AG04450 (cell line): Measurements from ENCODE around the gene C11orf71. TPM values are rescaled to one million over a fixed set of nuclear protein-coding genes. Genes with fewer than 3 reads are reported as not detected.

Experiments used
- CTCF ChIA-PET: fragments of 300-600, 350-600 bp; formaldehyde crosslinking; extraction: SDS; loops from one replicate; lab custom pipeline; 2022; ENCODE audit warnings: antibody characterized with exemption, inconsistent platforms; lab: Charles Lee
- POLR2A ChIA-PET: fragments of 350-600 bp; formaldehyde crosslinking; extraction: SDS; loops from one replicate; lab custom pipeline; 2021; ENCODE audit warnings: antibody characterized with exemption, inconsistent platforms; lab: Yijun Ruan, JAX
- DNase-seq: peaks from one replicate; pipeline ENCODE4 v3.0.0-alpha.2; 2011; ENCODE audit warnings: low read depth, low spot score
- H3K27ac ChIP-seq: one replicate; pipeline ENCODE4 v1.5.1; 2012; ENCODE audit warnings: low read depth, low read length, control low read depth
- H3K27me3 ChIP-seq: one replicate; pipeline ENCODE4 v1.6.0; 2012; ENCODE audit warnings: low read length; ENCODE audit not compliant: control insufficient read depth, insufficient read depth
- H3K4me3 ChIP-seq: 2 replicates; pipeline ENCODE4 v1.5.1; 2011; ENCODE audit warnings: mild to moderate bottlenecking, low read depth, low read length, control low read depth
- H3K9me3 ChIP-seq: 2 replicates; pipeline ENCODE4 v1.5.1; 2012; ENCODE audit warnings: low read length; ENCODE audit not compliant: control insufficient read depth, insufficient read depth
- polyA plus RNA-seq: library from polyadenylated mRNA; depleted of rRNA; stranded (reverse); fragments of >200 nt; gene quantifications from 2 replicates; pipeline ENCODE4 v1.2.3, GENCODE V29; 2011
- TF ChIP-seq, protein P1 (sequence below): IDR thresholded peaks from 2 replicates; pipeline ENCODE4 v1.5.1; 2011; ENCODE audit warnings: low read depth, low read length, control low read depth, inconsistent platforms

The C11orf71 gene
- polyA plus RNA-seq, 1 experiment: 4.5 TPM

DNA sequence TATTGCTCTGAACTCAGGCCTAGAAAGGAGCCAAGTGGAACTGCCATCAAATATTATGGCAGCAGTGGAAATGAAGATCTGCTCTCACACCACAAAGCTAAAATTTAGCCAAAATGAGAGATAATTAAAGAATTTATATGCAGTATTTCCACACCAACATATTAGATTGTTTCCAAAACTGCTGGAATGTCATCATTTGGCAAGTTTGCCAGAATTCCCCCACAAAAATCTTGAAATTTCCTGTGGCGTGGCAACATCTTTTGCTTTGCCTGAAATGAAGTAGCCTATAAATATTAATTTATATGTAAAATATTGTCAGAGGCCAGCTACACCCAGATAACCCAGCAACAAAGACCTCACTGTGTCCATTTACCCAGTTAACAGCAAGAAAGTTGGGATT lies 13.8 kb downstream of the C11orf71 start:
- TF ChIP-seq, protein P1, sequence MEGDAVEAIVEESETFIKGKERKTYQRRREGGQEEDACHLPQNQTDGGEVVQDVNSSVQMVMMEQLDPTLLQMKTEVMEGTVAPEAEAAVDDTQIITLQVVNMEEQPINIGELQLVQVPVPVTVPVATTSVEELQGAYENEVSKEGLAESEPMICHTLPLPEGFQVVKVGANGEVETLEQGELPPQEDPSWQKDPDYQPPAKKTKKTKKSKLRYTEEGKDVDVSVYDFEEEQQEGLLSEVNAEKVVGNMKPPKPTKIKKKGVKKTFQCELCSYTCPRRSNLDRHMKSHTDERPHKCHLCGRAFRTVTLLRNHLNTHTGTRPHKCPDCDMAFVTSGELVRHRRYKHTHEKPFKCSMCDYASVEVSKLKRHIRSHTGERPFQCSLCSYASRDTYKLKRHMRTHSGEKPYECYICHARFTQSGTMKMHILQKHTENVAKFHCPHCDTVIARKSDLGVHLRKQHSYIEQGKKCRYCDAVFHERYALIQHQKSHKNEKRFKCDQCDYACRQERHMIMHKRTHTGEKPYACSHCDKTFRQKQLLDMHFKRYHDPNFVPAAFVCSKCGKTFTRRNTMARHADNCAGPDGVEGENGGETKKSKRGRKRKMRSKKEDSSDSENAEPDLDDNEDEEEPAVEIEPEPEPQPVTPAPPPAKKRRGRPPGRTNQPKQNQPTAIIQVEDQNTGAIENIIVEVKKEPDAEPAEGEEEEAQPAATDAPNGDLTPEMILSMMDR: no peak
- ChIA-PET CTCF (interaction anchor here (1.4 kb wide), 1 partner anchor 39 kb away, joined by 3 read pairs; no protein-coding TSS in a partner anchor), POLR2A (no interaction called here)
- Histone ChIP-seq H3K27ac (no peak overlapping the region), H3K9me3 (no peaks in the 10 kb centered on the region), H3K4me3 (no peak overlapping the region), H3K27me3 (no peaks in the 10 kb centered on the region)
- DNase-seq: no peak

DNA sequence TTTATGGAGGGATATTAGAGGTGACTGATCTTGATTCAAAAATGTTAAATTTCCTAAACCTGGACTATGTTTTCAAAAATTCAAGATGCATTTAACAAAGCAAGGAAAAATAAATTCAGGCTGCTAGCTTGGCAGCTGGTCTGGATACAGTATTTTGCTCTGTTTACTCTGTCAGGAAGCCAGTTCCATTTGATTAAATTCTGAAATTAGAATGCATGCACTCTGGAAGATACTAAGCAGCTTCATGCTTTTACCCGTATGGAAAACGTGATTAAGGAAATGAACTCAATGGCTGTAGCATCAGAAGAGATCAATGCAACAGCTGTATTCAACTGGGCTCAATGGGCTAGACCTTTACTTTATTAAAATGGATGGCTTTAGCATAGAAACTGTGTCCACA lies 14.2 kb downstream of the C11orf71 start:
- ChIA-PET CTCF (interaction anchor here (0.7 to 1.4 kb wide), 2 partner anchors 12 to 38 kb away, joined by 3 read pairs; no protein-coding TSS in a partner anchor), POLR2A (no interaction called here)
- H3K27me3 ChIP-seq: no peaks in the 10 kb centered on the region
- no peak overlapping the region for H3K4me3 ChIP-seq
- no peak for DNase-seq
- no peaks in the 10 kb centered on the region for H3K9me3 ChIP-seq
- no peak overlapping the region for H3K27ac ChIP-seq
- TF ChIP-seq, protein P1: no peak

DNA sequence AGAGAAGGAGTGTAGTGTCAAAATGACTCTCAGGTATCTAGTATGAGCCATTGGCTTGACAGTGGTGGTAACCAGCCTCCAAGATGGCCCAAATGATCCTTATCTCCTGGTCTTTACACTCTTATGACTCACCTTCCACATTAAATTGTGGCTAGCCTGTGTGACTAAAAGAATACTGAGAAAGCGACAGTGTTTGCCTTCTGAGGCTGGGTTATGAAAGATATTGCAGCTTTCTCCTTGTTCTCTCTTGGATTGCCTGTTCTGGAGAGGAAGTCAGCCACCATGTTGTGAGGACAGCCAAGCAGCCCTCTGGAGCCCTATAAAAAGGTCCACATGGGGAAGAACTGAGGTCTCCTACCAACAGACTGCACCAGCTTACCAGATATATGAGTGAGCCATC lies 15.8 kb downstream of the C11orf71 start:
- Histone ChIP-seq H3K4me3 (no peak overlapping the region), H3K9me3 (no peaks in the 10 kb centered on the region), H3K27ac (no peak overlapping the region), H3K27me3 (no peaks in the 10 kb centered on the region)
- ChIA-PET POLR2A (no interaction called here), CTCF (interaction anchor here (1.1 kb wide), 1 partner anchor 11 kb away, joined by 3 read pairs; no protein-coding TSS in a partner anchor)
- DNase-seq: no peak
- TF ChIP-seq, protein P1: no peak

DNA sequence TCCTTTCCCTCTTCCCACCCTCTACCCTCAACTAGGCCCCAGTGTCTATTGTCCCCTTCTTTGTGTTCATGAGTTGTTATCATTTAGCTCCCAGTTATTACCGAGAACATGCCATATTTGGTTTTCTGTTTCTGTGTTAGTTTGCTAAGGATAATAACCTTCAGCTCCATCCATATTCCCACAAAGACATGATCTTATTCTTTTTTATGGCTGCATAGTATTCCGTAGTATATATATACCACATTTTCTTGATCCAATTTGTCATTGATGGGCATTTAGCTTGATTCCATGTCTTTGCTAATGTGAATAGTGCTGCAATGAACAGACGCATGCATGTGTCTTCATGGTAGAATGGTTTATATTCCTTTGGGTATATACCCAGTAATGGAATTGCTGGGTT lies 17.8 kb downstream of the C11orf71 start:
- ChIA-PET CTCF (interaction anchor here (1.2 kb wide), 1 partner anchor 34 kb away, joined by 6 read pairs; no protein-coding TSS in a partner anchor), POLR2A (no interaction called here)
- DNase-seq: no peak
- Histone ChIP-seq H3K27me3 (no peaks in the 10 kb centered on the region), H3K27ac (no peak overlapping the region), H3K9me3 (no peaks in the 10 kb centered on the region), H3K4me3 (no peak overlapping the region)
- TF ChIP-seq, protein P1: no peak

DNA sequence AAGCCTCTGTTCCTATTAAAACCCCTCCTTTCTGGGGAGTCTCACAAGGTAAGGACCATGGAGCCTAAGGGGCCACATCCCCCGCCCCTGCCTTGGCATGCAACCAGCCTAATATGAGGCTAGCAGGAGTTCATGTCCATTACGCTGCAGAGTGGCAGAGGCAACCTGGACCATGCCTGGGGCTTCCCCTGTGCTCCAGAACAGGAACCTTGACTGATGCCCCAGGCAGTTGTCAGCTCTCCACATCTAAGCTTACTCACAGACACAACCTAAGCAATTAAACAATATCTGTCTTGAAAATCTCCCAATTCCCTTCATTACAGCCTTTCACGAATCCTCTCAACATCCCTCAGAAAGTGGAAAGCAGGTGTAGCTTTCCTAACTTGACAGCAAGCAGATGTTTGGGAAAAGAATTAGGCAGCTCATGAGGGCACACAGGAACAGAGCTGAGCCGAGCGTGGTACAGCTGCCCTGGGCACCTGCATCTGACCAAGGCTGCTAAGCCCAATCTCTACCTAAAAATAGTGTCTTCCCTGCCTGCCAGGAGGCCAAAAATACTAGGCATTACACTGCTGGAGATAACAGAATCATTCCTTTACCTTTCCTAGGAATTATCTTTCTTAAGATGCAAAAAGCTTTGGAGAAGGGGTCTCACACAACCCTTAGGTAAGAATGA lies 20.8 kb downstream of the C11orf71 start:
- POLR2A ChIA-PET: interaction anchor here (0.6 to 0.8 kb wide), 2 partner anchors 19 to 793 kb away, joined by 3 to 6 read pairs; no protein-coding TSS in a partner anchor
- no peaks in the 10 kb centered on the region for H3K27me3 ChIP-seq
- no peak for DNase-seq
- no peaks in the 10 kb centered on the region for H3K9me3 ChIP-seq
- H3K27ac ChIP-seq: no peak overlapping the region
- H3K4me3 ChIP-seq: no peak overlapping the region
- CTCF ChIA-PET: no interaction called here
- TF ChIP-seq, protein P1: no peak
